ENCODE measurements around the gene NR2F2.

The NR2F2 gene

DNA sequence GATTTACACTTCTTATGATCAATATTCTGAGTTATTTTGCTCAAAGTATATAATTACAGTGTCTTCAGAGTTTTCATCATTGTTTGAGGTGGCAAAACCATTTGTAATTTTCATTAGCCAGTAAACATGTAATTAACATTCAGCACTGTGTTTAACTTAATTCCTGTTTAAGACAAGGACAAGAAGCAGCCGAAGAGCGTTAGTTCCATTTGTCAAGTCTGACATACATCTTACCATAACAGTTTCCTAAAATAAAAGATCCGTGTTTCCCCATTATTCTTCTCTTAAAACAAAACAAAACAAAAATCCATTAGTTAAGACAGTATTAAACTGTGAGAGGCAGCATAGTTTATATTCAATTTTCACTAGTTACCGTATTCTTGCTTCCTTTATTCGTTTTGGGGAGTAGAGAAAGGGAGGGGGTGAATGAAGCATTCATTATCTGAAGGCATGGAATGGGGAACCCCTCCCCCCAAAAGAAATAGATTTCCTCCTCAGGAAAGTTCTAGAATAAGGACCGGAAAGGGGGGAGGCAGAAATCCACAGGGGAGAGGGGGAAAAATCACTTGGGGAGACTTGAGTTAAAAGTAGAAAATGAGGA lies 5.5 kb upstream of the NR2F2 start:
- Histone ChIP-seq H3K9me3 (ENCODE audit: control insufficient read depth, low read length) (no peaks in the 10 kb centered on the region), H3K4me3 (ENCODE audit: insufficient read depth, low read depth, low read length, poor library complexity, severe bottlenecking) (no peak overlapping the region), H3K27me3 (replicated peaks; ENCODE audit: control insufficient read depth, insufficient read depth, low read length, poor library complexity, severe bottlenecking) (peaks cover 30% of the 10 kb centered on the region)

DNA sequence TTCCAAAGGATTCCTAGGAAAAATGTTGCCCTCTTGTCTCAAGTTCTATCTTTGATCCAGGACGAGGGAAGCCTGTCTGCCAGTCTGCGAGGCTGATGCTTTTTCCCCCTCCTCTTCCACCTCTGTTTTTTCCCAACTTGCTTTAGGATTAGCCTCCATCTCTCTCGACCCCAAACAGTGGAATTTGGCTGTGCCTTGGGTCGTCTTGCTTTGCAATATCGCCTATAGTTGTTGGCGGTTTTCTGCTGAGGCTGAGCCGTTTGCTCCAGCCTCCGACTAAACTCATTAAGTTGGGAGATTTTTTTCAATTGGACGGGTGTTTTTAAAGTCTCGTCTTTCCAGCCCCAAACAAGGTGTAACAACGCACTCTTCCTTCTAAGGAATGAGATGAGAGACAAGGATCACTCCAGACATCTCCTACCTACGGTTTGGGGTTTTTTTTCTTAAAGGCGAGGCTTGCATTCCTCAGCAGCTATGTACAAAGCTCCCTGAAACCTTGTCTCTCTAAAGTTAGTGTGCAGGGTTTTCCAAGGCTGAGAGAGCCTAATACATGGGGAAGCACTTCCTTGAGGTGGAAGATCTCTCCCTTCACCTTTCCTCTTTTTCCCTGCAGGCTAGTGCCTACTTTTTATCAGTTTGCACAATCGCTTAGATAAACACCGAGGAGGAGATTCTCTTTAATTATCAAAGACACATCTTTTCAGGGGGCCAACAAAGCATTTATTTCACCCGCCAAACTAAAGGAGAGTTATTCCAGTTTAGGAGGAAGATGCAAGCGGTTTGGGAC lies 4.8 kb upstream of the NR2F2 start:
- DNase-seq, result no peak
- Histone ChIP-seq H3K27ac (ENCODE audit: insufficient read depth, low read length, poor library complexity, severe bottlenecking) (no peak overlapping the region), H3K9me3 (ENCODE audit: control insufficient read depth, low read length) (no peaks in the 10 kb centered on the region)

More for the DNA sequence above, 5.5 kb upstream of the NR2F2 start:
- Histone ChIP-seq H3K27ac (ENCODE audit: insufficient read depth, low read length, poor library complexity, severe bottlenecking) (no peak overlapping the region), H3K4me1 (ENCODE audit: control insufficient read depth, insufficient read depth, low read length, poor library complexity, severe bottlenecking) (no peaks in the 10 kb centered on the region), H3K36me3 (ENCODE audit: control insufficient read depth, insufficient read depth, low read length) (no peaks in the 10 kb centered on the region)
- DNase-seq, result no peak

GRCh38 chr15:96326328-96327154 lies 4.0 kb upstream of the NR2F2 start:
- Histone ChIP-seq H3K27ac (ENCODE audit: insufficient read depth, low read length, poor library complexity, severe bottlenecking) (no peak overlapping the region), H3K9me3 (ENCODE audit: control insufficient read depth, low read length) (no peaks in the 10 kb centered on the region), H3K4me1 (ENCODE audit: control insufficient read depth, insufficient read depth, low read length, poor library complexity, severe bottlenecking) (peaks cover 4% of the 10 kb centered on the region), H3K27me3 (replicated peaks; ENCODE audit: control insufficient read depth, insufficient read depth, low read length, poor library complexity, severe bottlenecking) (peaks cover 29% of the 10 kb centered on the region), H3K4me3 (ENCODE audit: insufficient read depth, low read depth, low read length, poor library complexity, severe bottlenecking) (no peak overlapping the region), H3K36me3 (ENCODE audit: control insufficient read depth, insufficient read depth, low read length) (no peaks in the 10 kb centered on the region)
- no peak for DNase-seq

More for the DNA sequence above, 4.8 kb upstream of the NR2F2 start:
- no peaks in the 10 kb centered on the region for H3K4me1 ChIP-seq (ENCODE audit: control insufficient read depth, insufficient read depth, low read length, poor library complexity, severe bottlenecking)
- no peaks in the 10 kb centered on the region for H3K36me3 ChIP-seq (ENCODE audit: control insufficient read depth, insufficient read depth, low read length)
- peaks cover 29% of the 10 kb centered on the region for H3K27me3 ChIP-seq (replicated peaks; ENCODE audit: control insufficient read depth, insufficient read depth, low read length, poor library complexity, severe bottlenecking)
- H3K4me3 ChIP-seq (ENCODE audit: insufficient read depth, low read depth, low read length, poor library complexity, severe bottlenecking), result no peak overlapping the region

GRCh38 chr15:96327155-96327741 lies 3.3 kb upstream of the NR2F2 start:
- no peak overlapping the region for H3K27ac ChIP-seq (ENCODE audit: insufficient read depth, low read length, poor library complexity, severe bottlenecking)
- H3K4me3 ChIP-seq (ENCODE audit: insufficient read depth, low read depth, low read length, poor library complexity, severe bottlenecking), result no peak overlapping the region
- peaks cover 4% of the 10 kb centered on the region for H3K4me1 ChIP-seq (ENCODE audit: control insufficient read depth, insufficient read depth, low read length, poor library complexity, severe bottlenecking)
- no peaks in the 10 kb centered on the region for H3K9me3 ChIP-seq (ENCODE audit: control insufficient read depth, low read length)
- H3K27me3 ChIP-seq (replicated peaks; ENCODE audit: control insufficient read depth, insufficient read depth, low read length, poor library complexity, severe bottlenecking), result peaks cover 36% of the 10 kb centered on the region
- DNase-seq, result no peak
- no peaks in the 10 kb centered on the region for H3K36me3 ChIP-seq (ENCODE audit: control insufficient read depth, insufficient read depth, low read length)

DNA sequence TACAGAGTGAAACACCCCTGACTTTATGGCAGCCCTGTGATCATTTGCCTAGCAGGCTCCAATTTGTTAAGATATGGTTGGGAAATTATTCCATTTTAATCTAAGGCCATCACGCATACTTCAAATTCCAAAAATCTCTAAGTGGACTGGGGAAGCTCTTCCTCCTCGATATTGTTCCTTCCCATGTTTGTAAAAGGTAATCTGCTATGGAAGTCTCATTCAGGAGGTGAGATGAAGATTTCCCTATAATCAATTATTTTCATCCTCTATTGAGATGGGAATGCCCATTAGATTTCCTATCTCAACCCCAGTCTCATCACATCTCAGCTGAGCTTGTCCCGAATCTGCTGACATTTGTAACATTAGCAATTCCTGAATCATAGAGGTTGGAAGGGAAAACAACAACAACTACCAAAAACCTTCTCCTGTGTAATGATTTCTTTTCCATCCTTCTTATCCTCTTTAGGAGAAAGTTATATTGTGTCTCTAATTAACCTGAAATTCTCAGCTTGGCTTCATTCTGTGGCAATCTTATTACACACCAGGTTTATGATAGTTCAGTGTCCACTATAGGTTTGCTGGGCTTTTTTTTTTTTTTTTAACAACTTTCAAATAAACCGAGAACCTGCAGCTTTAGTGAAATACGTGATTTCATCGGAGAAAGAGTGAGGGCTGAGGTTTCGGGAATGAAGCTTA lies 2.2 kb upstream of the NR2F2 start:
- no peaks in the 10 kb centered on the region for H3K9me3 ChIP-seq (ENCODE audit: control insufficient read depth, low read length)
- peaks cover 47% of the 10 kb centered on the region for H3K27me3 ChIP-seq (replicated peaks; ENCODE audit: control insufficient read depth, insufficient read depth, low read length, poor library complexity, severe bottlenecking)
- peaks cover 4% of the 10 kb centered on the region for H3K4me1 ChIP-seq (ENCODE audit: control insufficient read depth, insufficient read depth, low read length, poor library complexity, severe bottlenecking)
- H3K36me3 ChIP-seq (ENCODE audit: control insufficient read depth, insufficient read depth, low read length), result no peaks in the 10 kb centered on the region
- no peak overlapping the region for H3K27ac ChIP-seq (ENCODE audit: insufficient read depth, low read length, poor library complexity, severe bottlenecking)
- no peak for DNase-seq
- H3K4me3 ChIP-seq (ENCODE audit: insufficient read depth, low read depth, low read length, poor library complexity, severe bottlenecking), result no peak overlapping the region

DNA sequence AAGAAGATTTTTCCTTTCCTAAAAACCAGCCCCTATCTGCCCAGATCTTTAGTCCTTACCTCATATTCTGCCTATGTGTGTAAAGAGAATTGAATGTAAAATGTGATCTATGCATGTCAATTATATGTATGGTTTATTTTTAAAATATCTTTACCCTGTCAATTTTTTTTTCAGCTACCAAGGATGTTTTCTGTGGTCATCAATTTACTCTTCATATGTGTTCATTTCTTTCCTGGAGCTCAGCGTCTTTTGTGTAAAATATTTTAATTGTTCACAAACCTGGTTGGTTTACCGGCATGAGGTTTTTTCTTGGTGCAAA lies 1.7 kb upstream of the NR2F2 start:
- peaks cover 4% of the 10 kb centered on the region for H3K4me1 ChIP-seq (ENCODE audit: control insufficient read depth, insufficient read depth, low read length, poor library complexity, severe bottlenecking)
- H3K27ac ChIP-seq (ENCODE audit: insufficient read depth, low read length, poor library complexity, severe bottlenecking), result no peak overlapping the region
- no peak overlapping the region for H3K4me3 ChIP-seq (ENCODE audit: insufficient read depth, low read depth, low read length, poor library complexity, severe bottlenecking)
- no peak for DNase-seq
- H3K27me3 ChIP-seq (replicated peaks; ENCODE audit: control insufficient read depth, insufficient read depth, low read length, poor library complexity, severe bottlenecking), result peaks cover 52% of the 10 kb centered on the region
- H3K9me3 ChIP-seq (ENCODE audit: control insufficient read depth, low read length), result no peaks in the 10 kb centered on the region
- no peaks in the 10 kb centered on the region for H3K36me3 ChIP-seq (ENCODE audit: control insufficient read depth, insufficient read depth, low read length)

GRCh38 chr15:96329403-96329981 lies 1.0 kb upstream of the NR2F2 start:
- H3K36me3 ChIP-seq (ENCODE audit: control insufficient read depth, insufficient read depth, low read length), result no peaks in the 10 kb centered on the region
- no peak overlapping the region for H3K27ac ChIP-seq (ENCODE audit: insufficient read depth, low read length, poor library complexity, severe bottlenecking)
- no peaks in the 10 kb centered on the region for H3K9me3 ChIP-seq (ENCODE audit: control insufficient read depth, low read length)
- H3K4me1 ChIP-seq (ENCODE audit: control insufficient read depth, insufficient read depth, low read length, poor library complexity, severe bottlenecking), result peaks cover 4% of the 10 kb centered on the region
- DNase-seq, result no peak
- no peak overlapping the region for H3K4me3 ChIP-seq (ENCODE audit: insufficient read depth, low read depth, low read length, poor library complexity, severe bottlenecking)
- peaks cover 53% of the 10 kb centered on the region for H3K27me3 ChIP-seq (replicated peaks; ENCODE audit: control insufficient read depth, insufficient read depth, low read length, poor library complexity, severe bottlenecking)

DNA sequence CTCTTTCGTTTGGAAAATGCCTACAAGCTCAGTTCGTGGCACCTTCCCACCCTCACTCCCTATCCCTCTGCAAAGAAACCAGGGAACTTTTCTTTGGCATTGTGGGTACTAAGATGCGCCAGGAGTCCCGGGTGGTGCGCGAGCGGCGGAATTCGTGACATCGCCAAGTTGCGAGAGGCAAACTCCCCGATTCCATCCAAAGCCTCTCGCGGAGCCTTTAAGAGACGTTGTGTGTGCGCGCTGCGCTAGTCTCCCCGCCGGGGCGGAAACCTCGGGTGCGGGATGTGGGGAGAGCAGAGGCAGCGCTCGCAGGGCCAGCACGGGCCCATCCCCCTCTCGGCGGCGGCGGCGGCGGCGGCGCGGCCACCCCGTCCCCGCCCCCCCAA lies 443 bp upstream of the NR2F2 start:
- Histone ChIP-seq H3K36me3 (ENCODE audit: control insufficient read depth, insufficient read depth, low read length) (no peaks in the 10 kb centered on the region), H3K27ac (ENCODE audit: insufficient read depth, low read length, poor library complexity, severe bottlenecking) (no peak overlapping the region), H3K4me1 (ENCODE audit: control insufficient read depth, insufficient read depth, low read length, poor library complexity, severe bottlenecking) (peaks cover 4% of the 10 kb centered on the region), H3K4me3 (ENCODE audit: insufficient read depth, low read depth, low read length, poor library complexity, severe bottlenecking) (no peak overlapping the region), H3K9me3 (ENCODE audit: control insufficient read depth, low read length) (no peaks in the 10 kb centered on the region), H3K27me3 (replicated peaks; ENCODE audit: control insufficient read depth, insufficient read depth, low read length, poor library complexity, severe bottlenecking) (peaks cover 55% of the 10 kb centered on the region)
- no peak for DNase-seq

DNA sequence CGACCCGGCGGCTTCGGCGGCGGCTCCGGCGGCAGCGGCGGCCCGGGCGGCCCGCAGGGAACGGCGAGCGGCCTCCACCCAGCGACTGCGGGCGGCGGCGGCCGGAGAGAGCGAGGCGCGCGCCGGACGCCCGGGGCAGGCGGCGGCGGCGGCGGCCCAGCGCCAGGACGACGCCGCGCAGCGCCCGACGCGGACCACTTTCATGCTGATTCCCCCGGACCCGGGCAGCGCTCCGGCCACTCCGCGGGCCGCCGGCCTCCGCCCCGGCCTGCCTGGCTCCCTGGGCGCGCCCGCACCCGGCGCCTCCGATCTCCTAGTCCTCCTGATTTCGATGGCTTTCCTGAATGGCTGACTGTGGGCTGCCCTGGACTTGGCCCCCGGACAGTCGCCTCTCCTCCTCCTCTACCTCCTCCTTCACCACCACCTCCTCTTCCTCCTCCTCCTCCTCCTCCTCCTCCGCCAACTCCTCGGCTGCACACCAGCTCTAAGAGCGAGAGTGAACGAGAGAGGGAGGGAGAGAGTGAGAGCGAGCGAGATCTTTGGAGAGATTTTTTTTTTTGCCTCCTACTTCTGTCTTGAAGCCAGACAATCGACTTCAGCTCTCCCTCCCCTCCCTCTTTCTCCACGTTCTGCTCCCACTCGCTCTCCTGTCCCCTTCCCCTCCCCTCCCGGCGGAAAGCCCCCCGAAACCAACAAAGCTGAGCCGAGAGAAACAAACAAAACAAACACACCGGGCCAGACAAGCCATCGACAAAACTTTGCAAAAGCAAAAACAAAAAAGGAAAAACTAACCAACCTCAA lies 844 bp downstream of the NR2F2 start:
- DNase-seq, result no peak
- H3K36me3 ChIP-seq (ENCODE audit: control insufficient read depth, insufficient read depth, low read length), result no peaks in the 10 kb centered on the region
- H3K9me3 ChIP-seq (ENCODE audit: control insufficient read depth, low read length), result no peaks in the 10 kb centered on the region
- H3K27me3 ChIP-seq (replicated peaks; ENCODE audit: control insufficient read depth, insufficient read depth, low read length, poor library complexity, severe bottlenecking), result peaks cover 48% of the 10 kb centered on the region
- peaks cover 4% of the 10 kb centered on the region for H3K4me1 ChIP-seq (ENCODE audit: control insufficient read depth, insufficient read depth, low read length, poor library complexity, severe bottlenecking)
- no peak overlapping the region for H3K4me3 ChIP-seq (ENCODE audit: insufficient read depth, low read depth, low read length, poor library complexity, severe bottlenecking)
- no peak overlapping the region for H3K27ac ChIP-seq (ENCODE audit: insufficient read depth, low read length, poor library complexity, severe bottlenecking)

All from effector memory CD4-positive, alpha-beta T cell (primary cell).